Mesendoderm (in vitro differentiated cells): ENCODE measurements around the gene POLR2F.
A peak's percentile ranks its signal among the peaks of the same experiment; 100 is the strongest.

Source experiments
- DNase-seq: peaks from one replicate; pipeline ENCODE4 v3.0.0; 2013
- H2AK5ac ChIP-seq: 2 replicates; pipeline ENCODE4 v1.6.1; 2013; ENCODE audit warnings: low read length, inconsistent platforms
- H2BK120ac ChIP-seq: 2 replicates; pipeline ENCODE4 v1.6.1; 2013; ENCODE audit warnings: low read depth, mild to moderate bottlenecking, low read length, moderate library complexity, mixed read lengths
- H2BK15ac ChIP-seq: replicated peaks from 2 replicates; pipeline ENCODE4 v1.6.1; 2013; ENCODE audit warnings: low read depth, mild to moderate bottlenecking, moderate library complexity
- H2BK5ac ChIP-seq: 2 replicates; pipeline ENCODE4 v1.6.1; 2013; ENCODE audit warnings: low read length, inconsistent platforms
- H3K18ac ChIP-seq: 2 replicates; pipeline ENCODE4 v1.6.1; 2013; ENCODE audit warnings: mild to moderate bottlenecking, low read length, mixed read lengths
- H3K23ac ChIP-seq: one replicate; pipeline ENCODE4 v1.6.1; 2013; ENCODE audit warnings: low read length
- H3K27ac ChIP-seq: 2 replicates; pipeline ENCODE4 v1.5.1; 2013; ENCODE audit warnings: low read depth, mild to moderate bottlenecking, inconsistent platforms, low read length, moderate library complexity
- H3K27me3 ChIP-seq: 2 replicates; pipeline ENCODE4 v1.6.1; 2013; ENCODE audit warnings: low read length, control low read depth, mild to moderate bottlenecking, inconsistent platforms; ENCODE audit not compliant: insufficient read depth, poor library complexity
- H3K36me3 ChIP-seq: 2 replicates; pipeline ENCODE4 v1.6.1; 2013; ENCODE audit warnings: low read length, inconsistent platforms; ENCODE audit not compliant: control insufficient read depth, insufficient read depth
- H3K4ac ChIP-seq: one replicate; pipeline ENCODE4 v1.6.1; 2013; ENCODE audit warnings: low read depth, mild to moderate bottlenecking, low read length, moderate library complexity
- H3K4me1 ChIP-seq: 2 replicates; pipeline ENCODE4 v1.6.1; 2013; ENCODE audit warnings: low read depth, low read length, inconsistent platforms; ENCODE audit not compliant: control insufficient read depth
- H3K4me2 ChIP-seq: 2 replicates; pipeline ENCODE4 v1.6.1; 2013; ENCODE audit warnings: low read length
- H3K4me3 ChIP-seq: 2 replicates; pipeline ENCODE4 v1.5.1; 2013; ENCODE audit warnings: mild to moderate bottlenecking, low read length
- H3K56ac ChIP-seq: one replicate; pipeline ENCODE4 v1.6.1; 2013; ENCODE audit warnings: low read length
- H3K79me1 ChIP-seq: 2 replicates; pipeline ENCODE4 v1.6.1; 2013; ENCODE audit warnings: low read length, inconsistent platforms
- H3K79me2 ChIP-seq: 2 replicates; pipeline ENCODE4 v1.6.1; 2013; ENCODE audit warnings: mild to moderate bottlenecking, low read length; ENCODE audit not compliant: control insufficient read depth, insufficient read depth
- H3K9ac ChIP-seq: 2 replicates; pipeline ENCODE4 v1.6.1; 2013; ENCODE audit warnings: low read length, inconsistent platforms
- H4K5ac ChIP-seq: one replicate; pipeline ENCODE4 v1.6.1; 2013; ENCODE audit warnings: low read length
- H4K8ac ChIP-seq: one replicate; pipeline ENCODE4 v1.6.1; 2013; ENCODE audit warnings: low read depth, mild to moderate bottlenecking, control low read depth, low read length, moderate library complexity
- WGBS: extraction: QIAGEN DNeasy Blood & Tissue Kit; methylation state at CpG from one replicate; pipeline ENCODE4 v1.1.7; 2013; ENCODE audit warnings: low lambda C conversion rate, missing lambda C conversion rate; ENCODE audit not compliant: insufficient coverage; ENCODE audit errors: extremely low coverage; 5-methylcytosine and 5-hydroxymethylcytosine counted together

POLR2F gene

GRCh38 chr22:37982938-37983859 lies 29.7 kb downstream of the POLR2F start:
- peak overlapping the region; percentile 29 for H3K18ac ChIP-seq
- peak overlapping the region; percentile 38 for H3K56ac ChIP-seq
- H3K36me3 ChIP-seq: no peaks in the 10 kb centered on the region
- H3K4ac ChIP-seq: no peak overlapping the region
- no peak overlapping the region for H3K4me3 ChIP-seq
- H3K4me1 ChIP-seq: peaks cover 10% of the 10 kb centered on the region
- no peaks in the 10 kb centered on the region for H3K79me1 ChIP-seq
- no peaks in the 10 kb centered on the region for H3K27me3 ChIP-seq
- peak; percentile 77 for DNase-seq
- no peak overlapping the region for H2AK5ac ChIP-seq
- H4K8ac ChIP-seq: no peak overlapping the region
- no peak overlapping the region for H2BK5ac ChIP-seq
- H3K27ac ChIP-seq: no peak overlapping the region
- H2BK120ac ChIP-seq: no peak overlapping the region
- H3K23ac ChIP-seq: no peak overlapping the region
- H3K79me2 ChIP-seq: no peaks in the 10 kb centered on the region
- no CpG with 5 or more reads among the region's 84 CpGs for WGBS
- H3K9ac ChIP-seq: peak overlapping the region; percentile 26
- peak overlapping the region; percentile 23 for H3K4me2 ChIP-seq
- H4K5ac ChIP-seq: no peak overlapping the region
- H2BK15ac ChIP-seq: no peak overlapping the region

GRCh38 chr22:37983860-37984791 lies 30.6 kb downstream of the POLR2F start, which contains the start of gene SOX10:
Gene SOX10, minus strand, starts transcription at chr22:37984555. Its CDS starts 771 bp downstream, at chr22:37983784.
- no peak within 1 kb of the TSS for H2BK120ac ChIP-seq
- no peak within 1 kb of the TSS for H2BK5ac ChIP-seq
- peak; percentile 77 for DNase-seq
- peak within 1 kb of the TSS; percentile 76 for H2AK5ac ChIP-seq
- H4K8ac ChIP-seq: no peak within 1 kb of the TSS
- no peaks in the 10 kb centered on the region for H3K79me1 ChIP-seq
- no peak within 1 kb of the TSS for H3K23ac ChIP-seq
- H3K9ac ChIP-seq: peak within 1 kb of the TSS; percentile 26
- H4K5ac ChIP-seq: no peak within 1 kb of the TSS
- H3K27ac ChIP-seq: no peak within 1 kb of the TSS
- H3K4ac ChIP-seq: no peak within 1 kb of the TSS
- no peak within 1 kb of the TSS for H2BK15ac ChIP-seq
- WGBS: no CpG with 5 or more reads among the region's 42 CpGs
- H3K4me3 ChIP-seq: no peak within 1 kb of the TSS
- H3K4me2 ChIP-seq: peak within 1 kb of the TSS; percentile 23
- no peaks in the 10 kb centered on the region for H3K36me3 ChIP-seq
- H3K27me3 ChIP-seq: no peaks in the 10 kb centered on the region
- peaks cover 10% of the 10 kb centered on the region for H3K4me1 ChIP-seq
- H3K56ac ChIP-seq: peak within 1 kb of the TSS; percentile 78
- H3K18ac ChIP-seq: peak within 1 kb of the TSS; percentile 29
- no peaks in the 10 kb centered on the region for H3K79me2 ChIP-seq

- no peak overlapping the region for H3K4me3 ChIP-seq
- H2BK5ac ChIP-seq: no peak overlapping the region
- no peak for DNase-seq
- H3K23ac ChIP-seq: no peak overlapping the region
- peaks cover 10% of the 10 kb centered on the region for H3K4me1 ChIP-seq
- H3K4me2 ChIP-seq: no peak overlapping the region
- no peak overlapping the region for H2BK15ac ChIP-seq
- H4K8ac ChIP-seq: no peak overlapping the region
- H4K5ac ChIP-seq: no peak overlapping the region
- H3K4ac ChIP-seq: no peak overlapping the region
- no peaks in the 10 kb centered on the region for H3K79me2 ChIP-seq
- no peak overlapping the region for H3K27ac ChIP-seq
- H3K79me1 ChIP-seq: no peaks in the 10 kb centered on the region
- H2AK5ac ChIP-seq: peak overlapping the region; percentile 76
- peak overlapping the region; percentile 11 for H3K18ac ChIP-seq
- H3K9ac ChIP-seq: peak overlapping the region; percentile 10
- H3K36me3 ChIP-seq: no peaks in the 10 kb centered on the region
- WGBS: no CpG with 5 or more reads among the region's 9 CpGs
- no peak overlapping the region for H3K56ac ChIP-seq
- H3K27me3 ChIP-seq: no peaks in the 10 kb centered on the region
- H2BK120ac ChIP-seq: no peak overlapping the region
These were observed 31.6 kb downstream of the POLR2F start for GRCh38 chr22:37985050-37985585.

GRCh38 chr22:37985751-37986281 lies 32.3 kb downstream of the POLR2F start:
- no peak overlapping the region for H3K23ac ChIP-seq
- H3K4ac ChIP-seq: no peak overlapping the region
- no peak overlapping the region for H3K4me2 ChIP-seq
- no peak overlapping the region for H2BK15ac ChIP-seq
- no peak overlapping the region for H2BK120ac ChIP-seq
- no peak overlapping the region for H3K27ac ChIP-seq
- no peak overlapping the region for H4K5ac ChIP-seq
- H2AK5ac ChIP-seq: no peak overlapping the region
- no peak overlapping the region for H3K9ac ChIP-seq
- H3K79me2 ChIP-seq: no peaks in the 10 kb centered on the region
- no peaks in the 10 kb centered on the region for H3K36me3 ChIP-seq
- WGBS: no CpG with 5 or more reads among the region's 27 CpGs
- no peaks in the 10 kb centered on the region for H3K79me1 ChIP-seq
- no peak overlapping the region for H3K56ac ChIP-seq
- H4K8ac ChIP-seq: no peak overlapping the region
- H2BK5ac ChIP-seq: no peak overlapping the region
- H3K4me1 ChIP-seq: peaks cover 10% of the 10 kb centered on the region
- H3K4me3 ChIP-seq: no peak overlapping the region
- H3K18ac ChIP-seq: no peak overlapping the region
- no peaks in the 10 kb centered on the region for H3K27me3 ChIP-seq
- DNase-seq: no peak

- H3K18ac ChIP-seq: no peak overlapping the region
- H4K5ac ChIP-seq: no peak overlapping the region
- no peak overlapping the region for H3K4ac ChIP-seq
- no peak overlapping the region for H2BK120ac ChIP-seq
- no peak overlapping the region for H3K23ac ChIP-seq
- no peak overlapping the region for H2BK15ac ChIP-seq
- no peak overlapping the region for H4K8ac ChIP-seq
- H3K4me2 ChIP-seq: no peak overlapping the region
- no peak overlapping the region for H2AK5ac ChIP-seq
- peaks cover 10% of the 10 kb centered on the region for H3K4me1 ChIP-seq
- no peak overlapping the region for H3K9ac ChIP-seq
- H2BK5ac ChIP-seq: no peak overlapping the region
- no peak overlapping the region for H3K4me3 ChIP-seq
- no peak for DNase-seq
- H3K79me2 ChIP-seq: no peaks in the 10 kb centered on the region
- no peaks in the 10 kb centered on the region for H3K27me3 ChIP-seq
- H3K79me1 ChIP-seq: no peaks in the 10 kb centered on the region
- H3K27ac ChIP-seq: no peak overlapping the region
- H3K36me3 ChIP-seq: no peaks in the 10 kb centered on the region
- no CpG with 5 or more reads among the region's 7 CpGs for WGBS
- H3K56ac ChIP-seq: no peak overlapping the region
These were observed 32.9 kb downstream of the POLR2F start for GRCh38 chr22:37986371-37986770.
